ENCODE data around the gene GLMP. TPM values are rescaled to one million over a fixed set of nuclear protein-coding genes. Genes with fewer than 3 reads are reported as not detected.

The GLMP gene
- total RNA-seq, 1 donor from 2014 or later: 15.7 TPM

DNA sequence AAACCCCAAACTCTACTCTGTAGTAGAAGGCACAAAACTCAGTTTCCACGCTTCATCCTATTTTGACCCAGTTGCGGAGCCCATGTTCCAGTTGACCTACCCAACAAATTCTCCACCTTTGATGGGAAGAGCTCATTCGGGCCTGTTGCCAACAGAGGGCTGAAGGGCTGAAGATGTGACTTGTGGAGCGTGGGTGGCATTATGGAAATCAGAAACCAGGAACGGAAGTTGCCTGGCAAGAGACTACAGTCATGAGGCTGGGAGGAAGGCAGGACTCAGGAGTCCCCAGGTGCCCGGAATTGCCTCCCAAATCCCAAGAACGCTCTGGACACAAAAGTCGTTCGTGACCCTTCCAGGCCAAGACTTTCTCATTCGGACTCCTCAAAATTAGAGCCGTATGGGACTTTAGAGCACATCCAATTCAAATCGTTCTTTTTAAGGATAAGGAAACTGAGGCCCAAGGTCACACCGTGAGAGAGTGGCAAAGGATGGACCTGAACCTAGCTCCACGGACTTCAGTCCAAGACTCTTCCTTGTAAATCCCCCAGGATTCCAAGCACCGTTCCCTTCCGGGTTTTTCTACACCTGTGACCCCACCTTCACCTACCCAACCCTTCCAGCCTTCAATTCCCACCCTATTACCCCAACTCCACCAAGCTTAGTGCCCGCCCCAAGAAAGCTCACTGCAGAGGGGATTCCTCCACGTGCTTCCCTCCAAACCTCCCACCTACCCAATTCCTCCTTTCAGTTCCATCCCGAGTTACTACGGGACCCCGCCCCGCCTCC, 13.6 kb downstream of the GLMP start:
- peak; percentile 70 for DNase-seq
- H3K9me3 Mint-ChIP-seq: no peaks in the 10 kb centered on the region
- peak overlapping the region; percentile 93 for H3K4me3 Mint-ChIP-seq
- no peaks in the 10 kb centered on the region for H3K27me3 Mint-ChIP-seq
- H3K36me3 Mint-ChIP-seq (ENCODE audit: low read depth): peaks cover 25% of the 10 kb centered on the region
- intact Hi-C loops (cut with micrococcal nuclease): loop anchor here (1.0 to 2.0 kb wide), 5 partner anchors 56 to 447 kb away; partner anchors contain the start of genes CCT3, ISG20L2, METTL25B and PMF1
- H3K27ac Mint-ChIP-seq: peak overlapping the region; percentile 96
- H3K4me1 Mint-ChIP-seq: peaks cover 38% of the 10 kb centered on the region

DNA sequence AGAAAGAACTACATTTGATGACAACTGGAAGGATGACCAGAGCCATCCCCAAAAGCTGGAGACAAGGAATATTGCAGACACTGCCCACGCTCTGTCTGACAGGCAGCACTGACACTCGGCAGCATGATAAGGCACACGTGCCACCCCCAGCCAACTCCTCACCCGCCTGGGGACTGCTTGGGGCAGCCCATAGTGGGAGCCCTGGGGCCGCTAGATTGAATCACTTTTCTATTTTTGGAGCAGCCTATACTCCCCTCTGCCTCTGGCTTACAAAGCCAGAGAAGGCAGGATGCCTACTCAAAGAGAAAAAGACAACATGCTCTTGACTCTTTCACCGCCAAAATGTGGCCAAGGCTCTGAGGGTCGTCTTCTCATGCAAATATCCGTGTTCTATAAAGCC, 14.2 kb downstream of the GLMP start:
- Mint-ChIP-seq H3K9me3 (no peaks in the 10 kb centered on the region), H3K36me3 (ENCODE audit: low read depth) (peaks cover 31% of the 10 kb centered on the region), H3K27ac (peak overlapping the region; percentile 96), H3K4me3 (peak overlapping the region; percentile 93), H3K4me1 (peaks cover 38% of the 10 kb centered on the region), H3K27me3 (no peaks in the 10 kb centered on the region)
- intact Hi-C loops (cut with micrococcal nuclease): no loop called here
- DNase-seq: peak; percentile 76

DNA sequence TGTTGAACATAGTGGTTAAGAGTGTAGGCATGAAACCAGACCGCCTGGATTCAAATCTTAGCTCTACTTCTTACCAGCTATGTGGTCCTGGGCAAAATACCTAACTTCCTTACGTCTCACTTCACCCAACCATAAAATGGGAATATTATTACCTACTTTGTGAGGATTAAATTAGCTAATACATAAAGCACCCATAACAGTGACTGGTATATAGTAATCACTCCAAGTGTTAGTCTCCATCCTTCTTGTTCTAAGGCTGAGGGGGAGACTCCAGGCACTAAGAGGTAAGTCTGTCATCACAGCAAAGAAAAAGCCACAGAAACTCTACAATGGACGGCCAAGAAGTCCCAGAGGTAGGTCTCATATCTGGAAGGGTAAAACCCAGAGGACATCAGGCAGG, 15.6 kb downstream of the GLMP start:
- intact Hi-C loops (cut with micrococcal nuclease): no loop called here
- Mint-ChIP-seq H3K27ac (no peak overlapping the region), H3K27me3 (no peaks in the 10 kb centered on the region), H3K36me3 (ENCODE audit: low read depth) (peaks cover 42% of the 10 kb centered on the region), H3K4me1 (peaks cover 38% of the 10 kb centered on the region), H3K9me3 (no peaks in the 10 kb centered on the region), H3K4me3 (peak overlapping the region; percentile 25)
- no peak for DNase-seq

DNA sequence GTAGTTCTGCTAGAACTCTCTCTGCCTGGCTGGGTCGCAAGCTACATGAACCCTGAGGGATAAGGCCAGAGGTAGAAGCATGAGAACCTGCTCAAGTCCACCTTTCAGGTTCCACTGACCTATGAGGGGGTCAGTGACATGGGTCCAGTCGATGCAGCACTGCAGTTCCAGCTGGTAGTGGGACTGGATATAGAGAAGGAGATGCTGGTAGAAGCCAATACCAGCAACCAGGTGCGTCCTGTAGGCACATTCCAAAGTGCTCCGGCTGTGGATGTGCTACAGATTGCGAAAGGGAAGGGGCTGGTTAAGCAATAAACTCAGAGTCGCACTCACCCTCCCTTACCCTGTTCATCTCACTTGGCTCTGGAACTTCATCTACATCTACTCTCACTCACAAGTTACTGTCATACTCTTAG, 18.5 kb downstream of the GLMP start:
- no peak for DNase-seq
- Mint-ChIP-seq H3K36me3 (ENCODE audit: low read depth) (peaks cover 64% of the 10 kb centered on the region), H3K4me3 (no peak overlapping the region), H3K27me3 (no peaks in the 10 kb centered on the region), H3K27ac (no peak overlapping the region), H3K4me1 (peaks cover 18% of the 10 kb centered on the region), H3K9me3 (no peaks in the 10 kb centered on the region)
- intact Hi-C loops (cut with micrococcal nuclease): no loop called here

DNA sequence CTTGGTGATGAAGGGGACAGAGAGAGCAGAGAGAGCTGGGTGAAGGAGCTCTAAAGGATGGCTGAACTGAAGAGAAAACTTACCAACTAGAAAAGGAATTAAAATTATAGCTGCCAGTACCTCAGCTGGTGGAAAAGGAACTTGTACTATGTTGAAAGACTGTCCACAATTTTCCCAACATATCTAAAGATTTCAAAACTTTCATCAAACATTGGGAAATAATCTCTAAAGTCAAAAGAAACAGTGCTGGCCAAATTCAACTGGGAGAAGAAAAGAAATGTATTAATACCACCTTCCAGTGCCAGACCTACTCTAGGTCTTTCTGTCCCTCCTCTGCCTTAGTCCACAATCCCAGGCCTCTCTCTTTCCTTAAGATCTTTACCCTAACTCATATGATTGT, 18.9 kb downstream of the GLMP start:
- no peaks in the 10 kb centered on the region for H3K9me3 Mint-ChIP-seq
- intact Hi-C loops (cut with micrococcal nuclease): no loop called here
- H3K4me3 Mint-ChIP-seq: no peak overlapping the region
- H3K27ac Mint-ChIP-seq: no peak overlapping the region
- no peak for DNase-seq
- H3K4me1 Mint-ChIP-seq: peaks cover 15% of the 10 kb centered on the region
- no peaks in the 10 kb centered on the region for H3K27me3 Mint-ChIP-seq
- peaks cover 68% of the 10 kb centered on the region for H3K36me3 Mint-ChIP-seq (ENCODE audit: low read depth)

DNA sequence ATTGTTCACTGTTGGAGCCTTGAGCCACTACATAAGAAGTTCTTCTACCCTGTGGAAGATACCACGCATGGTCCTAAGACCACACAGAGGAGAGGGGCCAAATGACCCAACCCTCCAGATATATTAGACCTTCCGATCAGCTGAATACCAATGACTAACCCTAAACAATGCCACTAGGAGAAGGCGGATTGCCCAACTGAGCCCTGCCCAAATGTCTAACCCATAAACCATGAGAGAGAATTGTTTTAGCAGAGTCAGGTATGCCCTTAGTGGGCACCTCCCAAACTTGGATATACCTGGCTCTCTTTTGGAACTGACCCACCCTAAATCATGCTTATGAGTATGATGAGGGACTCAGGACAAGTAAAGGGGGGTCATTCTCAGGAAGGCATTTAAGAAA, 25.2 kb downstream of the GLMP start:
- Mint-ChIP-seq H3K36me3 (ENCODE audit: low read depth) (peaks cover 73% of the 10 kb centered on the region), H3K9me3 (no peaks in the 10 kb centered on the region), H3K4me1 (peaks cover 1% of the 10 kb centered on the region), H3K27ac (no peak overlapping the region), H3K4me3 (no peak overlapping the region), H3K27me3 (no peaks in the 10 kb centered on the region)
- intact Hi-C loops (cut with micrococcal nuclease): no loop called here
- no peak for DNase-seq

DNA sequence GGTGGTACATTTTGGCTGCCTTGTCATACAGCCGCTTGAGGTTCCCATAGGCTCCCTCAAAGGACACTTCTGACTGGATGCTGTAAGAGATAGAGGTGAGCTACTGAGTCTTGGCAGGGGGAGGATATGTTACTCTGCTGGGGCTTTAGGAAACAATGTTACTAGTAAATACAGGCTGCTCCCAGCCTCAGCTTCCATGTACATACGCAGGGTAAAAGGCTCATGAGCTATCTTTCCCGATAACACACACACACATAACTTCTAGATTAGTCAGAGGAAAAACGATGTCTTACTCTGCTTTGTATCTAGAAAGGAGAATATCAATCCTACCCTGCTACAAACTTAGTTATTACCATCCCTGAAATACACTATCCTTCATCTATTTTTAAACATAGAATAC, 27.1 kb downstream of the GLMP start:
- H3K9me3 Mint-ChIP-seq: no peaks in the 10 kb centered on the region
- H3K4me3 Mint-ChIP-seq: no peak overlapping the region
- H3K27ac Mint-ChIP-seq: no peak overlapping the region
- peaks cover 4% of the 10 kb centered on the region for H3K4me1 Mint-ChIP-seq
- intact Hi-C loops (cut with micrococcal nuclease): no loop called here
- H3K36me3 Mint-ChIP-seq (ENCODE audit: low read depth): peaks cover 71% of the 10 kb centered on the region
- no peak for DNase-seq
- no peaks in the 10 kb centered on the region for H3K27me3 Mint-ChIP-seq

DNA sequence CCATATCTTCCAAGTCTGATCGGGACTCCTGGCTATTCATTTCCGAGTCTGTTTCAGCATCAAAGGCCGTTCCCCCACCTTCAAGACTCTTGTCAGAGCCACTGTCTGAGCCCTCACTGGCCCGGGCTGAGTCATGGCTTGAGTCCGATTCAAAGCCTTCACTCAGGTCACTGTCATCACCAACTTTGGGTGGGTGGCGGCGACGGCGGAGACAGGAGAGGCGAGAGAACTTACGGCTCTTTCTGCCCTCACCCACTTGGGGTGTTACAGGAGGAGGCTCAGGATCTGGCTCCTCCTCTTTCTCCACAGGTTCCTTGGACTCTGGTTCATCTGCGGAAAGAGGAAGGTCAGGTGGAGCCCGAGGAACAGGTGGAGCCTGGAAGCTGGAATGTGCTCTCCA, 29.4 kb downstream of the GLMP start:
- Mint-ChIP-seq H3K4me3 (no peak overlapping the region), H3K4me1 (peaks cover 8% of the 10 kb centered on the region), H3K36me3 (ENCODE audit: low read depth) (peaks cover 67% of the 10 kb centered on the region), H3K9me3 (no peaks in the 10 kb centered on the region), H3K27me3 (no peaks in the 10 kb centered on the region), H3K27ac (no peak overlapping the region)
- intact Hi-C loops (cut with micrococcal nuclease): no loop called here
- DNase-seq: no peak

DNA sequence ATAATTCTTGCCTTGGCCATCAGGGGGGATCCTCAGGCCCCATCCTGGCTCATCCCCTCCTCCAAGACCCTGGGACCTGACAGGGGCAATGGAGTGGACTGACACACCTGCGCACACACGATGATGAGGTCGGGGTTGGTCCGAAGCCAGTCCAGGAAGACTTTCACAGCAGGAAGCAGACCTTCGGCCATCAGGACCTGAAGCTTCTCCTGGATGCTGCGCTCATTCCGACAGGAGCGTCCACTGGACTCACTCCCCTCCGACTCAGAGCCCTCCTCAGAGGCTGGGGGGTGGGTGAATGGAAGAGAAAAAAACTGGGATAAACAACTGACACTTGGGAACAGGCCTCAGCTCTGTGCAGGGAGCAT, 32.2 kb downstream of the GLMP start:
- intact Hi-C loops (cut with micrococcal nuclease): no loop called here
- Mint-ChIP-seq H3K36me3 (ENCODE audit: low read depth) (peaks cover 74% of the 10 kb centered on the region), H3K27me3 (no peaks in the 10 kb centered on the region), H3K4me3 (no peak overlapping the region), H3K27ac (no peak overlapping the region), H3K4me1 (peaks cover 8% of the 10 kb centered on the region), H3K9me3 (no peaks in the 10 kb centered on the region)
- no peak for DNase-seq

DNA sequence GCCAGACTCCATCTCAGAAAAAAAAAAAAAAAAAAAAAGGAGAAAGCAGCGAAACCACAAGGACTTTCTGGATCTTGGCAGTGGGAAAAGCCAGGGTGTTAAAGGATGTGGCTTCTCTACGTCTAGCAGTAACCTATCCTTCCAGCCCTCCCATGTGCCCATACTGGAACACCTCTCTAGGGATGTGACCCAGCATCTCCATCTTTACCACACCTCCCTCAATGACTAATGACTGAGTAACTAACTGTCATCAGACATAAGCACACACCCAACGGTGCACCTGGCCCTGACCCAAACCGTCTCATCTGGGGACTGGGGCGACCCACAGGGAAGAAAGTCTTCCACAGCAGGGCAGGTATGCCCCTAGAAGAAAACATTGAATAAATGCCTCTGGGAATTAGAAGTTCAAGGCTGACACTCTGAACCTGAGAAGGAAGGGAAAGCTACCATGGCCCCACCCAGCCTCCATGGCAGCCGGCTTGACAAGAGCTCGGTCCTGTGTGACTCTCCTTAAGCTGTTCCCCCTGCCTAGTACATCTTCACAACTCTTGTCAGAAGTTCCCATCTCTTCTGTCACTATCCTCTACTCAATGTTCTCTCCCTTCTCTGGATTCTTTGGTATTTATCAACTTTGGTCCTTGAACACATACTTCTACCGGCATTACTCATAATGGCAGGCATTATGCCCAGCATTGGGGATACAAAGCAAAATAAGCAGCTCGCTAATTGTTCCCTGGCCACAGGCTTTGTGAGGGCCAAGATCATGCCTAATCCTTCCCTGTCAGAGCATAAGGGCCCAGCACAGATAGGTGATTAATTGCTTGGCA, 32.8 kb downstream of the GLMP start:
- H3K36me3 Mint-ChIP-seq (ENCODE audit: low read depth): peaks cover 72% of the 10 kb centered on the region
- H3K27ac Mint-ChIP-seq: no peak overlapping the region
- H3K9me3 Mint-ChIP-seq: no peaks in the 10 kb centered on the region
- H3K4me1 Mint-ChIP-seq: peaks cover 11% of the 10 kb centered on the region
- DNase-seq: no peak
- intact Hi-C loops (cut with micrococcal nuclease): no loop called here
- H3K4me3 Mint-ChIP-seq: no peak overlapping the region
- H3K27me3 Mint-ChIP-seq: no peaks in the 10 kb centered on the region

DNA sequence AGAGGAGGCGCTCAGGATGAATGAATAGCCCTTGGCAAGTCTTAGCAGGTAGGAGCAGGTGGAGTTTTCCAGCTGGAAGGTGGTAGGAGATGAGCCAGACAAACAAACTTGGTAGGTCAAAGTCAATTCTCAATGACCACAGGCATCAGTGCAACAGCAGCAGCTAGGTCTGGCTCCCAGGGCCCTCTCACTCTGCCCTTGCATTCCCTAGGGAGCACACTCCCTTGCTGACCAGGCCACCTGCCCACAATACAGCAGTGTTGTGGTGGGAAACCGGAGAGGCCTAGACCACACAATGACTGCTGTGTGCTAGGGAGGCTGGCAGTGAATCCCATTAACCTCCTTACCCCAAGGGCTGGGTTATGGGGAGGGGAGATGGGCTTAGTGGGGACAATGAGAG, 34.6 kb downstream of the GLMP start:
- no peaks in the 10 kb centered on the region for H3K9me3 Mint-ChIP-seq
- DNase-seq: no peak
- H3K4me3 Mint-ChIP-seq: no peak overlapping the region
- intact Hi-C loops (cut with micrococcal nuclease): no loop called here
- peaks cover 70% of the 10 kb centered on the region for H3K36me3 Mint-ChIP-seq (ENCODE audit: low read depth)
- no peak overlapping the region for H3K27ac Mint-ChIP-seq
- peaks cover 16% of the 10 kb centered on the region for H3K4me1 Mint-ChIP-seq
- H3K27me3 Mint-ChIP-seq: no peaks in the 10 kb centered on the region

DNA sequence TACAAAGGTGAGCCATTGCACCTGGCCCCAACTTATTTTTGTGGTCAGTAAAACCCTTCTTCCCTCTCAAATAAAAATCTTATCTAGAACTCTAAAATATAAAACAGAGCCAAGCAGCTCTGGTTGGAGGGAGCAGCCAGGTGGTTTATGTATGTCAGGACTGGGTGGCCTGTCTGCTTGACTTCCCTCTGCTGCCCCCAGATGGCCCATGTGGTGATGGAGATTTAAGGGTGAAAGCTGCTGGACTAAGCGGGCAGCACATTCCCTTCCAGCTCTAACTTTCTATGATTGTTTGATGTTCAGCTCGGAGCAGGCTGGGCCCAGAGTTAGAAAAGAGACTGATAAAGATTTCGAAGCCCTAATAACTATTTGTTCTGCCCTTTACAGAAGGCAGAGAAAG, 35.7 kb downstream of the GLMP start:
- no peak for DNase-seq
- no peaks in the 10 kb centered on the region for H3K27me3 Mint-ChIP-seq
- peaks cover 14% of the 10 kb centered on the region for H3K4me1 Mint-ChIP-seq
- H3K9me3 Mint-ChIP-seq: no peaks in the 10 kb centered on the region
- intact Hi-C loops (cut with micrococcal nuclease): no loop called here
- H3K4me3 Mint-ChIP-seq: no peak overlapping the region
- H3K27ac Mint-ChIP-seq: no peak overlapping the region
- peaks cover 63% of the 10 kb centered on the region for H3K36me3 Mint-ChIP-seq (ENCODE audit: low read depth)

DNA sequence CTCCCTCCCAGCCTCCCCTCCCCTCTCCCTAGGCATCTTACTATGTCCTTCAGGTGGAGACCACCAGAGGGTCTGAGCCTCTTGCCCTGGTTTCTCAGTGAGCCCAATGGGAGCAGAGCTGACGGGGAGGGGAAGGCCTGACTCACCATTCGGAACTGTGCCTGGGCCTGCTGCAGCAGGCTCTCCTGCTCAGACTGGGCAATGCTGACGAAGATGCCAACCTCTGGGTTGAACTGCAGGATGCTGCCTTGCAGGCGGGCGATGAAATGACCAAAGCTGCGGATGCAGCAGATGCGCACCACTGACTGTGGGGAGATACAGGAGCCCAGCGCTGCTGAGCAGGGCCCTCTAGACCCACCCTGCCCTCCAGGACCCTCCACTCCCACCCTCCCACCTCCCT, 36.6 kb downstream of the GLMP start:
- no peak for DNase-seq

DNA sequence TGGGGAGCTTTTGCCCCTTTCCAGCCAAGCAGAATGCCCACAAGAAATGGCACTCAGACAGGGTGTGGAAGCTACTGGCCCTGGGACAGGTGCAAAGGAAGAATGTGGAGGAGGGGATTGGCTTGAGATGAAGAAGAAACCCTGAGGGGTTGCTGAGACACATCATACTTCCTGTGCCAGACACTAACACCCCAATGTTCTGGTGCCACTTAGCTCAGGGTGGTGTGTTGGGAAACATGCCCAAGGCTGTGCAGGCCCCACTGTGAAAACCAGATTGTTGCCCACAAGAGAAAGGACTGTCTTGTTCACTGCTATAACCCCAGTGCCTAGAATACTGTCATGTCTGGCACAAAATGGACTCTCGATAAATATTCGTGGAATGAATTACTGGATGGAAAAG, 37.8 kb downstream of the GLMP start:
- Mint-ChIP-seq H3K4me3 (no peak overlapping the region), H3K36me3 (ENCODE audit: low read depth) (peaks cover 60% of the 10 kb centered on the region)

More for the DNA sequence above, 36.6 kb downstream of the GLMP start:
- Mint-ChIP-seq H3K27ac (no peak overlapping the region), H3K27me3 (no peaks in the 10 kb centered on the region), H3K4me3 (no peak overlapping the region), H3K4me1 (peaks cover 14% of the 10 kb centered on the region), H3K9me3 (no peaks in the 10 kb centered on the region), H3K36me3 (ENCODE audit: low read depth) (peaks cover 61% of the 10 kb centered on the region)
- intact Hi-C loops (cut with micrococcal nuclease): no loop called here

More for the DNA sequence above, 37.8 kb downstream of the GLMP start:
- Mint-ChIP-seq H3K9me3 (no peaks in the 10 kb centered on the region), H3K4me1 (peaks cover 11% of the 10 kb centered on the region), H3K27ac (peak overlapping the region; percentile 60), H3K27me3 (no peaks in the 10 kb centered on the region)
- DNase-seq: no peak
- intact Hi-C loops (cut with micrococcal nuclease): no loop called here

Data from activated CD4-positive, alpha-beta T cell treated with anti-CD3 and anti-CD28 coated beads, Interleukin-2, amount 10 ng/mL, durations not matched to agents 24 days and 14 days (primary cell).